Right lobe of liver (tissue), 4 donors: ENCODE results near the gene SEMA4B.

Experiments used
- CTCF ChIP-seq, 4 donors: fragments of 200-600 bp in 3 of 4; fragments of 450-650 bp in 1 of 4; IDR thresholded peaks; one replicate each; pipeline versions ENCODE4 v1.5.1 to v1.8.0; 2016 to 2022; ENCODE audit warnings: antibody characterized with exemption in 4 of 4, mild to moderate bottlenecking in 2 of 4
- POLR2A ChIP-seq: fragments of 450-650 bp; IDR thresholded peaks from one replicate; pipeline ENCODE4 v1.6.1; 2017; ENCODE audit warnings: antibody characterized with exemption, mild to moderate bottlenecking
- donor health status: DM: no; HTN: no; CAD: no.
- donor health status: DM: no; HTN: no; CAD: no.
- donor health status: DM: no; HTN: yes; CAD: no.

GRCh38 chr15:90154861-90155626, 46.1 kb upstream of the SEMA4B start:
- TF ChIP-seq CTCF (IDR thresholded peaks at IDR 0.05) (peak in 2 of 4 donors; percentile 12 to 24), POLR2A (peak; percentile 48)
